NCI-H2107 (cell line): Measurements from ENCODE around the gene SLC30A3.
"Not testable (repeated sequence)": the region's sequence is repeated elsewhere in the genome, so short reads cannot be mapped to it uniquely, and the experiment has no call there.

Source experiments
- DNase-seq: peaks from one replicate; lab custom pipeline; 2025; lab: John Stamatoyannopoulos, UW

Gene SLC30A3, protein sequence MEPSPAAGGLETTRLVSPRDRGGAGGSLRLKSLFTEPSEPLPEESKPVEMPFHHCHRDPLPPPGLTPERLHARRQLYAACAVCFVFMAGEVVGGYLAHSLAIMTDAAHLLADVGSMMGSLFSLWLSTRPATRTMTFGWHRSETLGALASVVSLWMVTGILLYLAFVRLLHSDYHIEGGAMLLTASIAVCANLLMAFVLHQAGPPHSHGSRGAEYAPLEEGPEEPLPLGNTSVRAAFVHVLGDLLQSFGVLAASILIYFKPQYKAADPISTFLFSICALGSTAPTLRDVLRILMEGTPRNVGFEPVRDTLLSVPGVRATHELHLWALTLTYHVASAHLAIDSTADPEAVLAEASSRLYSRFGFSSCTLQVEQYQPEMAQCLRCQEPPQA

DNA sequence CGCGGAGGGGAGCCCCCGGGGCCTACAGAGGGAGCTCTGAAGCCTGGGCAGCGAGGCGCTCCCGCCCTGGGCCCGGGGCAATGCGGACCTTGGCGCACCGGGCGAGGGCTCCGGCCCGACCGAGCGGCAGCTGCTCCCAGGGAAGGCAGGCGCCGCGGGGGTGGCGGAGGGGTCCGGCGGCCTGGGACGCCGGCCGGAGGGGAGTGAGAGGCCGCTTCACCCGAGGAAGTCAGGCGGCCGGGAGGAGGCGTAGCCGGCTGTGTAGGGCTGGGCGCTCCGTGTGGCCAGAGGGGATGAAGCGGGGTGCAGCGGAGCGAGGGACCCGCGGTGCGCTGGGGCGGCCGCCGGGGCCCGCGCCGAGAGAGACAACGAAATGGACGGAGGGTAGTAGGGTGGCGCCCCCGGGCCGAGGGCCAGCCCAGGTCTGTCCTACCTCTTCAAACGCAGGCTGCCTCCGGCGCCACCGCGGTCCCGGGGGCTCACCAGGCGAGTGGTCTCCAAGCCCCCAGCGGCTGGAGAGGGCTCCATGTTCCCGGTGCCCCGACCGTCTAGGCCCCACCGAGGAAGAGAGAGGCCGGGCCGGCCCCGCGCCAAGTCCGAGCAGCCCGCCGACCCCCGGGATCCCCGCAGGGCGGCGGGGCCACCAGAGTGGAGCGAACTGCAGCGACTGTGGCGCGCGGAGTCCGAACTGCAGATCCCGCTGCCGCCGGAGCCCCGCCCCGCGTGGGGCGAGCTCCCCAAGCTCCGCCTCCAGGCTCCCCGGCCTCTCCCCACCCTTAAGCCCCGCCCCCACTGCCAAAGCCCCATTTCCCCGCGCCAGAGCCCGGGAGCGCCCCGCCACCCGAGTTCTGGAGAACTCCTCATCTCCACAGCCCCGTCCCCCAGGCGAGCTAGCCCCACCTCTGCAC is at the start of gene SLC30A3:
SLC30A3 (minus strand) TSS at position 669 of the 908 bp plus-strand sequence; CDS start at position 528, 141 bp downstream.
- no peak for DNase-seq

DNA sequence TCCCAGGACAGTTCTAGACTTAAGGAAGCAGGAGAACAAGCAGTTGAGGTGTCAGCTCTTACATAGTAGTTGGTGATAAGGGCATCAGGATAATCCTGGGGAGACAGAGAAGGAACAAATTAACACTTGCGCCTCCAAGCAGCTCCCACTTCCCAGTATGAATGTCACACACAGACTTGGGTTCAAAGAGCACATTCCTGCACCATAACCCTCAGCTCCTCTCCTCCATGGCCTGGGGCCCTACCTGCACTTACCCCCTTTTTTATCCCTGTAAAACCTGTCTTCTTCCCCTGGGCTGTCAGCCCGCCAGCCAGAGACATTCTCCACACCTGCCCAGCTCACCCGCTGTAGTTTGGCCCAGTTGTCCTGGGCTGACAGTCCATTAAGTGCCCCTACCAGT is 49.3 kb upstream of the SLC30A3 start:
- no peak for DNase-seq

DNA sequence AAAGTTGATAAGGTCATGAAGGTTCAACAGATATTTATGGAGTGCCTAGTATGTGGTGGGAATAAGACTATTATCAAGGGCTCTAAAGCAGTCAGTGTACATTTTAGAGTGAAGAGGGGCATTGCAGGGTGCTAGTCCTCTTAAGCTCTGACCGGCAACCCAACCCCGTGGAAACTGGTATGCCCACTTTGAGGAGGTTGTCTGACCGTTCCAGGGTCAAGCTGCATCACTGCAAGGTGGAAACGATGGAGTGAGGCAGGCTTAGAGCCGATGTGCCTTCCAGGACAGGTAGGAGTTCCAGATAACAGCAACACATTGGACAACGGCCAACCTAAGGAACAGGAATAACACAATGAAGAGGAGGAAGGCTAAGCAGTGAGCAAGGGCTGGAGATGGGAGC is 46.8 kb upstream of the SLC30A3 start:
- no peak for DNase-seq

DNA sequence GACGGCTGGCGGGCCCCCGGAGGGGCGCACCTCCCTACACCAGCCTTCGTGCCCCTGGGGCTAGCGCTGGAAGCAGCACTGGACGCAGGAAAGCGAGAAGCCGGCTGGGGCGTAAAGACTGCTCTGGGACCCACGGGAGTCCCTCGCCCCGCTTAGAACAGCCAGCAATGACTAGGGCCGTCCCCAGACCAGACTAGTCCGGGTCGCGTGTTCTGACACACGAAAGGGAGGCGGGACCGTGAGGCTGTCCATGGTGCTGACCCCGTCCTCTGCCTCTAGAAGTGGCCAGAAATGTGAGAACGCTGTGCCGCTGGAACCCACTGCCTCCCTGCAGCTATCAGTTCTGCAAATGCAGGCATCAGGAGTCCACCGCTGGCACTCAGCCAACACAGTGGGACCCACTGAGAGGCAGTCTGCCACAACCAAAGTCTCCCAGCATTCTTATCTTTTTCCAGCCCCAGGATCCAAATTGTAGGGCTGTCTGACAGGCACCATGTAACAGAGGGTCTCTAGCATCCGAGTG is 45.6 kb upstream of the SLC30A3 start, which contains the start of gene UCN:
UCN (minus strand) TSS at position 87 of the 523 bp plus-strand sequence. CDS start 550 bp downstream, outside the sequence.
- no peak for DNase-seq

DNA sequence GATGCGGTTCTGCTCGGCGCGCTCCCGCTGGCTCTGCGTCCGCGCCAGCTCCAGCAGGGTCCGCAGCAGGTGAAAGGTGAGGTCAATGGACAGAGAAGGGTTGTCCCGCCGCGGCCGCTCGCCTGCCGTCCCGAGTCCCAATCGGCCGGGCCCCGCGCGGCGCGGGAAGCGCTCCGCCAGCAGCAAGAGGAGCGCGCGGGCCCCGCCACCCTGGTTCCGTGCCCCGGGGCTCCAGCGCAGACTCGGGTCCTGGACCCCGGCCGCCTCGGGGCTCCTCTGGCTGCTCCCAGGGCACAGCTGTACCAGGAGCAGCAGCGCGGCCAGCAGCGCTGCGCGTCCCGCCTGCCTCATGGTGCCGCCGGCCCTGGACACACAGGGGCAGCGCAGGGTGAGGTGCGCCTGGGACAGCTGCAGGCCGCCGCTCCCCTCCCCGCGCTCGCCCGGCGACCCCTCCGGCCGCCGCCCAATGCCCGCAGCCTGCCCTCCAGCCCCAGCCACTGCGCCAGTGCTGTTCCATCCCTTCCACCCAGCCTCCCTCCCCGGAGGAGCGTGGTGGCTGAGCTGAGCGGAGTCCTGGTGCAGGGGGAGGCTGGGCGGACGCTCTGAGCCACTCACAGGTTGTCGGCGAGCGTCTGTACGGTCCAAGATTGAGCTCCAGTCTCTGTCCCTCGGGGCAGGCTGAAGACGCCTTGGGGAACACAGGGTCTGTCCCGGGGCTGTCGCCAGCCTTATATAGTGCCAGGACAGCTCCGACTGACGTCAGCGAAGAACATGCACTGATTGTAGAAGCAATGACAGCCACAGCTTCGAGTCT is 44.9 kb upstream of the SLC30A3 start:
- DNase-seq: no peak

DNA sequence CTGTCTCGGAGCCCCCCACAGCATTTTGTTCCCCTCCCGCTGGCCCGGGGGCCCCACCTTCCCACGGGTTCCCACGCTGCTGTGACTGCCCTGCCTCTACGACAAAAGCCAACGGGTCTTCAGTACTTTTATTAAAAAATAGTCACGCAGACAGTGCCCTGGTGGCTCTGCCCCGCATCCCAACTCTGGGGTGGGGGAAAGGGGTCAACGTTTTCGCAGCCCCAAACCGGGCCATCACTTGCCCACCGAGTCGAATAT is 44.4 kb upstream of the SLC30A3 start:
- no peak for DNase-seq

DNA sequence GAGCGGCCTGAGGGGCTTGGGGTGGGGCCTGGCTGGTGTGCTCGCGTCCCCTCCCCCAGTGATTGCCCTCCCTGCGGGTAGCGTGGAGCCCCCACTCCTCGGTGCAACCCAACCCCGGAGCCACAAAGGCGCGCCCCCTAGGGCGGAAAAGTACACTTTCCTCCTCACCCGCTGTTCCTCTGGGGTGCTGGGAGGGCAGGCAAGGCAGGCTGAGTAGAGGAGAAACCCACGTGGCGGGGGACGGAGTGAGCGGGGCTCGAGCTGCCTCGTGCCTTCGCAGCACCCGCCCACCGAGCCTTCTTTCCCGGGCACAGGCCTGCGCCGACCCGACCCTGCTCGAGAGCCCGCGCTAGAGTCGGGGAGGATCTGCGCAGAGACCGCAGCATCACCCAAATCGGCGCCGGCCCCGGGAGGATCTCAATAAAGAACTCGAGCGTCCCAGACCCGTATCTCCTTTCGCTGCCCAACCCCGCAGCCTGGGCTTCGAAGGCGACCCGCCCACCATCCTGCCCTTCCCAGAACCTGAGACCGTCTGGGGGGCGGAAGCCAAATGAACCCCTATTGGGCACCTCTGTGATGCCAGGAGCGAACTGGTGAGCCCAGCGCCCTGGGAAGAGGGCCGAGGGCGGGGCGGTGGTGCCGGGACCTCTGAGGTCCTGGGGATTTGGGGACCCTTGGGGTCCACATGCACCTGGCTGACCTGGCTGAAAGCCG is 43.9 kb upstream of the SLC30A3 start:
- no peak for DNase-seq

DNA sequence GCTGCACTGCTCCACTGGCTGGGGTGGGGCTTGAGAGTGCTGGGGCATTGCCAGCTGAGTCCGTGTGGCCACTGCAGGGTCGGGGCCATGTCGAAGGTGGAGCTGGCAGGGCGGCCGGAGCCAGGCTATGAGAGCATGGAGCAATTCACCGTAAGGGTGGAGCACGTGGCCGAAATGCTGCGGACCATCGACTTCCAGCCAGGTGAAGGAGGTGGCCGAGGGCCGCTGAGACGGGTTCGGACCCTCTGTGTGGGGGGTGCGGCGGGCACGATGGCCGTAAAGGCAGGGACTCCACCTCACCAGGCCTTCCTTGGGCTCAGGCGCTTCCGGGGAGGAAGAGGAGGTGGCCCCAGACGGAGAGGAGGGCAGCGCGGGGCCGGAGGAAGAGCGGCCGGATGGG is 43.3 kb upstream of the SLC30A3 start:
- no peak for DNase-seq

DNA sequence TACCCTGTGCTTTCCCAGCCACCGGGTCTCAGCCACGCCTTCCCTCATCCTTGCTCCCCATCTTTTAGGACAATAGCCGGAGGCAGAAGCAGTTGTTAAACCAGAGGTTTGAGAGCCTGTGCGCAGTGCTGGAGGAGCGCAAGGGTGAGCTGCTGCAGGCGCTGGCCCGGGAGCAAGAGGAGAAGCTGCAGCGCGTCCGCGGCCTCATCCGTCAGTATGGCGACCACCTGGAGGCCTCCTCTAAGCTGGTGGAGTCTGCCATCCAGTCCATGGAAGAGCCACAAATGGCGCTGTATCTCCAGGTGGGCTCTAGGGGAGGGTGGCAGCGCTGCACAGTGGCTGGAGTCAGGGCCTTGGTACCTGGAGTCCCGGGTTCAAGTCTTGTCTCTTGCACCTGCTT is 42.7 kb upstream of the SLC30A3 start:
- DNase-seq: no peak

DNA sequence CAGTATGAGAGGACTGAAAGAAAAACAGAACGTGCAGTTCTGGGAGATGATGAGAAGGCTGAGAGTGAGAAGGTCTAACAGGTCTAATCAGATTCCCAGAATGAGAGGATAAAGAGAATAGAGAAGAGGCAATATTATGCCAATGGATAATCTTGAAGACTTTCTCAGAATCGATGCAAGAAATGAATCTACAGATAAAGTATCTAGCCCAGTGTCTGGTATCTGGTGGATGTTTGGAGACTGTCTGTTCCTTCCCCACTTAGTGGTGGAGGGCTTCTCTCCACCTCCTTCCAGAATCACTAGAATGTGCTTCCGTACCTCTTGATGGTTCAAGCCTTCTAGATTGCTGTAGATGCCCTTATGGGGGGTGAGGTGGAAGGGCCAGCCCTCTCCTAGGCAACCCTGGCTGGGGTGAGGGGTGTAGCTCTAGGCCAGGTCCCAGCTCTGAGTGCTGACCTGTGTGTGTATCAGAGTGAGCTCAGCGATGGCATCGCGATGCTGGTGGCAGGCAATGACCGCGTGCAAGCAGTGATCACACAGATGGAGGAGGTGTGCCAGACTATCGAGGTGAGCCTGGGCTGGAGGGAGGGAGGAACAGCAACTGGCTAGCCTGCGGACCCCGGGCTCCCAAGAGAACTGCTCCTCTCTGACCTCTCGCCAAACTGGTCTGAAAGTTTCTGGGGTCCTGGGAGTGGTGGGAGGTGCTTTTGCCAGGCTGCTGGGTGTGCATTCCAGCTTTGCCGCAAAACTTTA is 41.8 kb upstream of the SLC30A3 start:
- DNase-seq: no peak

DNA sequence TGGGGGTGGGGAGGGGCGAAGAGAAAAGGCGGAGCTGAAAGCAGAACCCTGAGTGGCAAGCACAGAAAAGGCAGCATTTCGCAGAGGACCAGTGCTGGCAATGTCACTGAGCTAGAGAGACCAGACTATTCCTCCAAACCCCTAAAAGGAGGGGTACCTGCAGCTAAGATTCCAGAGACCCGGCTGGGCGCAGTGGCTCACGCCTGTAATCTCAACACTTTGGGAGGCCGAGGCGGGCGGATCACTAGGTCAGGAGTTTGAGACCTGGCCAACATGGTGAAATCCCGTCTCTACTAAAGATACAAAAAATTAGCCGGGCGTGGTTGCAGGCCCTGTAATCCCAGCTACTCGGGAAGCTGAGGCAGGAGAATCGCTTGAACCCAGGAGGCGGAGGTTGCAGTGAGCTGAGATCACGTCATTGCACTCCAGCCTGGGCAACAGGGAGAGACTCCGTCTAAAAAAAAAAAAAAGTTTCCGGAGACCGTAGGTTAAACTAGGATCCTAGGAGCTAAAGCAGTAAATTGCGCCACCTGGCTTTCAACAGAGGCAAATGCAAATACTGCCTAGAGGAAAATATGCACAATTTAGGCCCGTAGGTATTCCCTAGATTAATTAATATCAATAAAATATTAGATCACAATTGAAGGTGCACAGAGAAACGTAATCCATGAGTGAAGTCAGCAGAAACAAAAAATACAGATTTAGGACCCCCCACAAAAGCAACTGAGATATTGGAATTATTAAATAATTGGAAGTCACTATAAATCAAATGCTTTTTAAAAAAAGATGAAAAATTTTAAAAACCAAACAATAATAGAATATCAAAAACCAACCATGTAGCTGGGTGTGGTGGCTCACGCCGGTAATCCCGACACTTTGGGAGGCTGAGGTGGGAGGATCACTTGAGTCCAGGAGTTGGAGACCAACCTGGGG is 40.5 kb upstream of the SLC30A3 start:
- DNase-seq: peak; percentile 74

DNA sequence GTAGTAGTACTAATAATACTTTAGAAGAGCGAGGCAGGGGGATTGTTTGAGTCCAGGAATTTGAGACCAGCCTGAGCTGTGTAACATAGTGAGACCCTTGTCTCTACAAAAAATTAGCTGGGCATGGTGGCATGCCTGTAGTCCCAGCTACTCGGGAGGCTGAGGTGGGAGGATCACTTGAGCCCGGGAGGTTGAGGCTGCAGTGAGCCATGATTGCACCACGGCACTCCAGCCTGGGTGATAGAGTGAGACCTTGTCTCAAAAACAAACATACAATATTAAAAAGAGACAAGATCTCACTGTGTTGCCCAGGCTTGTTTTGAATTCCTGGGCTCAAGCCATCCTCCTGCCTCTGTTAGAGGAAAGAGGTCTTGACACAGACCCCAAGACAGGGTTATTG is 37.8 kb upstream of the SLC30A3 start:
- DNase-seq: not testable (repeated sequence)

DNA sequence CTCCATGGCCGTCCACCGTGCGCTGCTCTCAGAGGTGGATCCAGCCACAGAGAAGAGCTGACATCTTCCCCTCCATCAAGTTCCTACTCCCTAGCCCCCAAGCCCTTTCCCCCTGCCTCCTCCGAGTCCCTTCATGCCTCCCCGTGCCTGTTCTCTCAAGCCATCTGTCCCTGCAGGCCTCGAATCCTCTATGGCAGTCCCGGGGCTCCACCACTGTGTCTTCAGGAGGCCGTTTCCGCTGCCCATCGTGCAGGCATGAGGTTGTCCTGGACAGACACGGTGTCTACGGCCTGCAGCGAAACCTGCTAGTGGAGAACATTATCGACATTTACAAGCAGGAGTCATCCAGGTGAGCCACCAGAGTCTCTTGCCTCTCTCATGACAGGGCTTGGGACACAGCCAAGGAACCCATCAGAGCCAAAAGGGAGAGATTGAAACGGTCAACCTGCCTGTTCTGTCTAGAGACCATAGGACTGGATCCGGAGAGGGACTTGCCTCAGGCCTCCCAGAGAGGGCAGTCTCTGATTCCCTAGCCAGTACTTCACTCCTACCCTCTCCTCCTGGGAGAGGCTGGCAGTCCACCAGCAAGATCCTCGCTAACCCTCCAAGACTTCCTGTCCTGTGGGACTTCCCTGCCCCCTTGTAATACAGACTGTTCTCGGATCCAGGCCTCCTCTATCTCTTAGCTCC is 35.7 kb upstream of the SLC30A3 start:
- DNase-seq: no peak

DNA sequence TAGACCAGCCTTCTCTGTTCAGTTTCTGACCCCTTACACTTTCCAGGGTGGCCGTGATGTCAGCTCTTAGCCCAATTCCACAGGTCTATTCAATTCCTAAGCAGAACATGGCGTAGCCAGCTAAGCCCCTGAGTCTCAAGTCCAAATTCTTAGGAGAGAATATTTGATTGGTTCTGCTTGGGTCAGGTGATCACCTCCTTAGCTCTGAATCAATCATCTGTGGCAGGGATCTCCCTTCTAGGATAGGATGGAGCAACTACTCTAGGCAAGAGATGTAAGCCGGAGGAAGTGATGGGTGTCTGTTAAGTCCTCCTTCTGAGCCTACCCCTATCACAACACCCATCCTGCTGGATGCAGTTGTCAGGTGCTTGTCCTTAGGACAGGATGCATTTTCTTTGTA is 34.3 kb upstream of the SLC30A3 start:
- no peak for DNase-seq

DNA sequence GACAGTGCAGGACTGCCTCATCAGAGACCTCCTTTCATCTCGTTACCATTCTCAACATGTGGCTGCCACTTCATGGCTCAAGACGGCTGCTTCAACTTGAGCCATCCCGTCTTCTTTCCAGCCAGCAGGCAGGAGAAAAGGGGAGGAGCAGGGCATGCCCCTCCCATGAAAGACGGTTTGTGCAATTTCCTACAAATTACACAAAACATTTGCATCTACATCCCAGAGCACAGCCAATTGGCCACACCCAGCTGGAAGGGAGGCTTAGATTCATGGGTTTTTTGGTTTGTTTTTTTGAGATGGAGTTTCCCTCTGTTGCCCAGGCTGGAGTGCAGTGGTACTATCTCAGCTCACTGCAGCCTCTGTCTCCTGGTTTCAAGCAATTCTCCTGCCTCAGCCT is 33.6 kb upstream of the SLC30A3 start:
- DNase-seq: no peak

DNA sequence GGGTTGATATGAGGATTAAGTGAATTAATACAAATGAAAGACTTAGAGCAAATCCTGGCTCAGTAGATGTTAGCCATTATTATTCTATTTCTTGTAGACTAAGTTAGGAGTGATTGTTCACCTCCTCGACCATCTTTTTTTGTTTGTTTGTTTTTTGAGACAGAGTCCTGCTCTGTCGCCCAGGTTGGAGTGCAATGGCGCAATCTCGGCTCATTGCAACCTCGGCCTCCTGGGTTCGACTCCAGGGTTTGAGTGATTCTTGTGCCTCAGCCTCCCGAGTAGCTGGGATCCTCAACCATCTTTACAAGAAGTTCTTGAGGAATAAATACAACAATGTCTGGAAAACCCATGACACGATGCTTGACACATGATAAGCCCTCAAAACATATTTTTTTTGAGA is 32.1 kb upstream of the SLC30A3 start:
- no peak for DNase-seq

DNA sequence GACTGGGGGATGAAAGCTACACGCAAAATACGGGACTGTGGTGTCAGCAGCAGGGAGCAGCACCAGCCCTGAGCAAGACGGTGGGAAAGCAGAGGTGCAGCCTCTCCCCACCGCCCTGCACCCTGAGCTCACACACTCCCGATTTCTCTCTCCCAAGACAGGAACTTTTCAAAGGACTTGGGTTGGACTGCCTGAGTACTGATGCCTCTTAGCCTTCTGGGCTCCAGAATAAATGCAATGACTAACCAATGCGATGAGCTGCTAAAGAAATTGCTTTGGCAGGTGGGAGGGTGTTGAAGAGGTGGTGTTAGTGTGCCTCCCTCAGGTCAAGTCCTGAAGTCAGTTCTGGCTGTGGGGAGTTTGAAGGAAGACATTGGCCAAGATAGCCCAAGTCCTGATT is 29.0 kb upstream of the SLC30A3 start:
- DNase-seq: no peak

DNA sequence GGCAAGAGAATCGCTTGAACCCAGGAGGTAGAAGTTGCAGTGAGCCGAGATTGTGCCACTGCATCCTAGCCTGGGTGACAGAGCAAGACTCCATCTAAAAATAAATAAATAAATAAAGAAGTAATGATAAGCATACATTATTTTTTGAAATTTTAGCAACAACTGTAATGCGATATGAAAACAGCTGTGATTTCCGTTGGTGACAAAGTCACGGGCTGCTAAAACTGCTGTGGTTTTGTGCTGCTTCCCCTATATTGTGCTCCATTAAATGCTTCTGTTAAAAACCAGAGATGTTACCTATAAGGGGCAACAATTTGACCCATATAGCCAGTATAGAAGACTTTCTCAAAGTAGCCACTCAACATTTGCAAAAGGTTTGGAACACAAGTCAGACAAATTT is 27.7 kb upstream of the SLC30A3 start:
- no peak for DNase-seq

DNA sequence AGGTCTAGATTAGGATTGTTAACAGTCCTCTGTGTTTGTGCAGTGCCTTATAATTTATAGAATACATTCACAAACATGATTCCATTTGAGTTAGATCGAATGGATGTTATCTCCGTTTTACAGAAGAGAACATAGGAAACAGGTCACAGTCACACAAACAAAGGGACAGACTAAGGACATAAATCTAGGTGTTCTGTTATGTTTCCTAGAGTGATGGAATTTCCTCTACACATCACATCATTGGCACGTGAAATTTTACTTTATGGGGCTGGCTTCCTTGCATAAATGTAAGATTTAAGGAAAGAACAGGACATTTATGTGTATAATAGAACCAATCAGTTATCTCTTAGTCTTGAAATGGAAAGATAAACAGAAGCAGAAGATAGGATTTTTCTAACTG is 25.8 kb upstream of the SLC30A3 start:
- no peak for DNase-seq
